Endodermal cell (in vitro differentiated cells): ENCODE data around the gene FBXL7. TPM values are rescaled to one million over a fixed set of nuclear protein-coding genes. Genes with fewer than 3 reads are reported as not detected.
A peak's percentile ranks its signal among the peaks of the same experiment; 100 is the strongest.

ENCODE experiments used
- DNase-seq: peaks from one replicate; pipeline ENCODE4 v3.0.0-alpha.2; 2017
- H3K27ac ChIP-seq: 2 replicates; pipeline ENCODE4 v1.5.1; 2013; ENCODE audit warnings: mild to moderate bottlenecking, low read depth, low read length, moderate library complexity
- H3K27me3 ChIP-seq: 2 replicates; pipeline ENCODE4 v1.6.1; 2013; ENCODE audit warnings: mild to moderate bottlenecking, low read length, moderate library complexity; ENCODE audit not compliant: insufficient read depth, control insufficient read depth, poor library complexity, severe bottlenecking
- H3K36me3 ChIP-seq: 2 replicates; pipeline ENCODE4 v1.7.0; 2013; ENCODE audit warnings: mild to moderate bottlenecking, low read length, moderate library complexity; ENCODE audit not compliant: control insufficient read depth, insufficient read depth
- H3K4me1 ChIP-seq: one replicate; pipeline ENCODE4 v1.7.0; 2013; ENCODE audit warnings: low read length; ENCODE audit not compliant: control insufficient read depth, insufficient read depth
- H3K4me3 ChIP-seq: 2 replicates; pipeline ENCODE4 v1.5.1; 2013; ENCODE audit warnings: mild to moderate bottlenecking, low read length, moderate library complexity
- H3K9ac ChIP-seq: 2 replicates; pipeline ENCODE4 v1.6.1; 2013; ENCODE audit warnings: mild to moderate bottlenecking, low read length, moderate library complexity; ENCODE audit not compliant: poor library complexity, severe bottlenecking; ENCODE audit errors: extremely low read depth
- H3K9me3 ChIP-seq: 2 replicates; pipeline ENCODE4 v1.6.1; 2013; ENCODE audit warnings: mild to moderate bottlenecking, low read length, moderate library complexity; ENCODE audit not compliant: control insufficient read depth
- H3K27ac Mint-ChIP-seq: 2 replicates; pipeline ENCODE4 v1.8.0; 2020; ENCODE audit warnings: mixed read lengths
- H3K27me3 Mint-ChIP-seq: 2 replicates; pipeline ENCODE4 v1.8.0; 2021; ENCODE audit warnings: mild to moderate bottlenecking, mixed read lengths; ENCODE audit not compliant: insufficient read depth
- H3K36me3 Mint-ChIP-seq: 2 replicates; pipeline ENCODE4 v1.8.0; 2020; ENCODE audit warnings: low read depth, mixed read lengths
- H3K4me1 Mint-ChIP-seq: 2 replicates; pipeline ENCODE4 v1.8.0; 2020; ENCODE audit warnings: mixed read lengths
- H3K4me3 Mint-ChIP-seq: 2 replicates; pipeline ENCODE4 v1.8.0; 2020; ENCODE audit warnings: mild to moderate bottlenecking, moderate library complexity, mixed read lengths
- H3K9me3 Mint-ChIP-seq: 2 replicates; pipeline ENCODE4 v1.8.0; 2020; ENCODE audit warnings: mild to moderate bottlenecking, mixed read lengths
- WGBS, 2 experiments: methylation state at CpG; one replicate each; pipeline versions ENCODE4 v1.1.5 to v1.1.7; 2013; ENCODE audit warnings: missing lambda C conversion rate in 2 of 2, mixed read lengths in 1 of 2; ENCODE audit not compliant: insufficient coverage in 1 of 2, insufficient read length in 1 of 2; 5-methylcytosine and 5-hydroxymethylcytosine counted together
- total RNA-seq, 2 donors: library from RNA; stranded (reverse); fragmentation: NEBNext Ultra II Directional in 1 of 2; extraction: Animal tissue kit (Norgen Biotek cat#: 25700) in 1 of 2; gene quantifications; 2 replicates in 1 of 2; 3 replicates in 1 of 2; pipeline ENCODE4 v1.2.1, GENCODE V29; 2021
- TF ChIP-seq, protein P1 (sequence below): fragments of 200-600 bp; sonication (generic); conservative IDR thresholded peaks from 2 replicates; pipeline ENCODE4 v1.5.0; 2021; ENCODE audit warnings: antibody characterized with exemption, mild to moderate bottlenecking

Gene FBXL7
- total RNA-seq, 2 donors from 2014 or later, result 12.9 to 13.2 TPM

DNA sequence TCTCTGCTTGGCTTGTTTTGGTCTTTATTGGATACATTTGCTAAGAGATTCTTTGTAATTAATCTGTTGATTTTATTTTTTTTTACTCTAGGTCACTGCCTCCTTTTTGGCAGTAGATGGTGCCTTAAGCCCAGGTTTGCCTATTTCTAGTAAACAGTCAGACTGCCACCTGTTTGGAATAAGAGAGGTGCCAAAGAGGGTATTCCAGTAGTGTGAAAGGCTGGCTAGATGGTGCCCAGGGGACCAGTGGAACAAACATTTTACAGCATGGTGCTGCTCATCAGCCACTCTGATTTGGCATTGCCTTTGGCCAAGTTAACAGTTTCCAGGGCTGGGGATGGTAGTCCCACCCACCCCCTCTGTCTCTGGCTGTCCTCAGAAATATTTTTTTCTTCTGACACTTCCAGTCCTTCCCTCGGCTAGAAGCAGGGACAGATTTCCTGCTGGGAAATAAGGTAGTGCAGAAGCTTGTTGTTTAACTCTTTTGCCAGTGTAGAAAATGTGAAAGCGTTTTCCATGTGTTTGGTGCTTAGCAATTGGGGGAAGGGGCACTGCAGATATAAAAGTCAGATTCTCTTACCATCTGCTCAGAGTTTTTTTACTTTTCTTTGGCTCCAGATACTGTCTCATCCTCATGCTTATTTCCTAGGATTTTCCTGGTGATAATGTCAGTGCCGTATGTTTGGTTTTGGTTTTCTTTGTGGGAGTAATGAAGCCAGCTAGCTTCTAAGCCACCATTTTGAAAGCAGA is 36.6 kb upstream of the FBXL7 start:
- H3K4me1 ChIP-seq, result no peaks in the 10 kb centered on the region
- TF ChIP-seq, protein P1, sequence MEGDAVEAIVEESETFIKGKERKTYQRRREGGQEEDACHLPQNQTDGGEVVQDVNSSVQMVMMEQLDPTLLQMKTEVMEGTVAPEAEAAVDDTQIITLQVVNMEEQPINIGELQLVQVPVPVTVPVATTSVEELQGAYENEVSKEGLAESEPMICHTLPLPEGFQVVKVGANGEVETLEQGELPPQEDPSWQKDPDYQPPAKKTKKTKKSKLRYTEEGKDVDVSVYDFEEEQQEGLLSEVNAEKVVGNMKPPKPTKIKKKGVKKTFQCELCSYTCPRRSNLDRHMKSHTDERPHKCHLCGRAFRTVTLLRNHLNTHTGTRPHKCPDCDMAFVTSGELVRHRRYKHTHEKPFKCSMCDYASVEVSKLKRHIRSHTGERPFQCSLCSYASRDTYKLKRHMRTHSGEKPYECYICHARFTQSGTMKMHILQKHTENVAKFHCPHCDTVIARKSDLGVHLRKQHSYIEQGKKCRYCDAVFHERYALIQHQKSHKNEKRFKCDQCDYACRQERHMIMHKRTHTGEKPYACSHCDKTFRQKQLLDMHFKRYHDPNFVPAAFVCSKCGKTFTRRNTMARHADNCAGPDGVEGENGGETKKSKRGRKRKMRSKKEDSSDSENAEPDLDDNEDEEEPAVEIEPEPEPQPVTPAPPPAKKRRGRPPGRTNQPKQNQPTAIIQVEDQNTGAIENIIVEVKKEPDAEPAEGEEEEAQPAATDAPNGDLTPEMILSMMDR, result peak; percentile 86
- Mint-ChIP-seq H3K9me3 (no peaks in the 10 kb centered on the region), H3K36me3 (no peaks in the 10 kb centered on the region), H3K27ac (no peak overlapping the region), H3K27me3 (no peaks in the 10 kb centered on the region), H3K4me1 (no peaks in the 10 kb centered on the region), H3K4me3 (no peak overlapping the region)
- H3K27me3 ChIP-seq, result no peaks in the 10 kb centered on the region
- WGBS, 2 experiments, result 78 to 86% methylated on average over 1 to 3 of the region's 3 CpGs
- H3K9me3 ChIP-seq, result no peaks in the 10 kb centered on the region
- no peak overlapping the region for H3K4me3 ChIP-seq
- H3K27ac ChIP-seq, result no peak overlapping the region
- no peak overlapping the region for H3K9ac ChIP-seq
- H3K36me3 ChIP-seq, result no peaks in the 10 kb centered on the region
- DNase-seq, result peak; percentile 59

DNA sequence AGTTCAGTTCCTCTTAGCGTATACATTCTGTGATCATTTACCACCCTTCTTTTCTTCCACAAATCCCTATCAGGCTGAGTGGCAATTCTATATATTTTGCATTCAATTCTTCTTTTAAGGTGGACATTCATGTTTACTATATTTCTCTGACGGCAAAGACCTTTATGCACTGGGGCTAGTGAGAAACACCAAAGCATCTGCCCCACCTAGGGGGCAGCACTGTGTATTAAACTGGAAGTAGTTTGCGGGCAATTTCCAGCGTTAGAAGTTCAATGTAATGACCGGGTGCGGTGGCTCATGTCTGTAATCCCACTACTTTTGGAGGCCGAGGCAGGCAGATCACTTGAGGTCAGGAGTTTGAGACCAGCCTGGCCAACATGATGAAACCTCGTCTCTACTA is 27.9 kb upstream of the FBXL7 start:
- Mint-ChIP-seq H3K27ac (no peak overlapping the region), H3K4me3 (no peak overlapping the region), H3K9me3 (peaks cover 6% of the 10 kb centered on the region), H3K36me3 (no peaks in the 10 kb centered on the region), H3K27me3 (no peaks in the 10 kb centered on the region), H3K4me1 (no peaks in the 10 kb centered on the region)
- Histone ChIP-seq H3K27ac (no peak overlapping the region), H3K9ac (no peak overlapping the region), H3K4me3 (no peak overlapping the region), H3K27me3 (no peaks in the 10 kb centered on the region), H3K36me3 (no peaks in the 10 kb centered on the region), H3K4me1 (no peaks in the 10 kb centered on the region), H3K9me3 (no peaks in the 10 kb centered on the region)
- 91 to 98% methylated on average over 6 to 8 of the region's 8 CpGs for WGBS, 2 experiments
- peak; percentile 59 for DNase-seq
- TF ChIP-seq, protein P1, result peak; percentile 57

DNA sequence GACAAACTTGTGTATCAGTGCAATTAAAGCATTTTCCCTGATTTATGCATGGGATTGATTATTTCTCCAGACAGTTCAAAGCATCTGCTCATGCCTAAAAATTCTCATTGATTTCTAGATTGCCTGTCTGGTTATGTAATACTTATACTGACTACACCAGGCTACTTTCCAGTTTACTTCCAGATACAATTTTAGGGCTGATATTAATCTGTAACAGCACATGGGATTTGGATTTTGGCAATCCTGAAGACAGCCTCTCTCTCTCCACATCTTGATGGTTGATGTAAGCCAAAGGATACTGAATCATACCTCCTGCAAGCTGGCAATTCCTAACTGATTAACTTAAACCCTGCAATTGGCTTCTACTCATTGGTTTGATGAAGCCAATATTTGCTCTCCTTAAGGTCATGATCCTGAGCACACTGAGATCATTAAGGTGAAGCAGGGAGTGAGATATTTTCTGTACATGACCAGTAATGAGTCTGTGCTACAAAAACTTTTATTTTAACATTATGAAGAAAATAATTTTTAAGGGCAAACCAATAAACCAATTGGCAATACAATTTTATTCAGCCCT is 25.7 kb upstream of the FBXL7 start:
- no peak overlapping the region for H3K4me3 Mint-ChIP-seq
- Histone ChIP-seq H3K4me3 (no peak overlapping the region), H3K9me3 (no peaks in the 10 kb centered on the region), H3K36me3 (no peaks in the 10 kb centered on the region), H3K27ac (no peak overlapping the region), H3K4me1 (no peaks in the 10 kb centered on the region), H3K27me3 (no peaks in the 10 kb centered on the region), H3K9ac (no peak overlapping the region)
- DNase-seq, result no peak
- TF ChIP-seq, protein P1, result no peak
- H3K36me3 Mint-ChIP-seq, result no peaks in the 10 kb centered on the region
- H3K27ac Mint-ChIP-seq, result no peak overlapping the region
- H3K9me3 Mint-ChIP-seq, result peaks cover 13% of the 10 kb centered on the region
- H3K4me1 Mint-ChIP-seq, result no peaks in the 10 kb centered on the region
- H3K27me3 Mint-ChIP-seq, result no peaks in the 10 kb centered on the region
